ENCODE results near the gene C1orf174. TPM values are rescaled to one million over a fixed set of nuclear protein-coding genes. Genes with fewer than 3 reads are reported as not detected.
A peak's percentile ranks its signal among the peaks of the same experiment; 100 is the strongest.

C1orf174 gene
- total and polyA plus RNA-seq, 2 of the 13 experiments (the other 11 are each of a cell fraction or from before 2014, with no cell fraction given) = 21.6 to 31.4 TPM

DNA sequence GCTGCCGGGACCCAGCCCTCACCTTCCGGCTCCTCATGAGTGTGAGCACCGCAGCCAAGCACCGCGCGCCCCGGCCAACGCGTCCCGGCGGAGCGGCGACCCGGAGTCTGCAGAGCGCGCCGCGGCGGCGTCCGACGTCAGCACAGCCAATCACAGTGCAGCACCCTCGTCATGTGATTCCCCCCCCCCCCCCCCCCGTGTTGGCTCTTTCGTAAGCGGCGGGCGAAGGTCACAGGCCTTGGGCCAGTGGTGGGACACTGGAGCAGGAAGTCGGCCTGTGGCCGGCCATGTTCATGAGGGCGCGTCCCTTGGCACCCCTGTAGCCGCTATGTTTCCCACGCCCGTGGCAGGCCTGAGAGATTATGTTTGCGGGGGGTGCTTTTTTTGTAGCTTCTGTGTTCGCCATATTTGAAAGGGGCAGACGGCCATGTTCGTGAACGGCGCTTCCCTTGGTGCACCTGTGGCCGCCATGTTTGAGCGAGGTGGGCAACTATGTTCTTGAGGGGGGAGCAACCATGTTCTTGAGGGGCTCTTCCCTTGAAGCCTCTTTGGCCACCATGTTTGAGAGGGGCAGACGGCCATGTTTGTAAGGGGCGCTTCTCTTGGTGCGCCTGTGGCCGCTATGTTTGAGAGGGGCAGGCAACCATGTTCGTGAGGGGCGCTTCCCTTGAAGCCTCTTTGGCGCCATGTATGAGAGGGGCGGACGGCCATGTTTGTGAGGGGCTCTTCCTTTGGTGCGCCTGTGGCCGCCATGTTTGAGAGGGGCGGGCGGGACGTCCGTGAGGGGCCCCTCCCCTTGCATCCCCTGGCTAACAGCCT is at the start of gene C1orf174 (continued):
- TF ChIP-seq FOXP1 (IDR thresholded peaks at IDR 0.05) (no peak), FOXP1 (CRISPR knock-in tag; IDR thresholded peaks at IDR 0.05) (no peak), MED1 (CRISPR knock-in tag; IDR thresholded peaks at IDR 0.05) (peak; percentile 33; the same call in 1 of the 2 replicates), ZNF136 (CRISPR knock-in tag; IDR thresholded peaks at IDR 0.05; ENCODE audit: low read depth) (no peak), HNRNPUL1 (IDR thresholded peaks at IDR 0.05; ENCODE audit: low read depth, low read length) (no peak), ATF7-NPFF (CRISPR knock-in tag; IDR thresholded peaks at IDR 0.05; ENCODE audit: low read depth) (peak; percentile 83), ZNF160 (CRISPR knock-in tag; IDR thresholded peaks at IDR 0.05) (no peak), TAF1 (CRISPR knock-in tag; IDR thresholded peaks at IDR 0.05) (peak; percentile 81), ZNF550 (CRISPR knock-in tag; IDR thresholded peaks at IDR 0.05; ENCODE audit: borderline replicate concordance) (no peak), HOMEZ (CRISPR knock-in tag; IDR thresholded peaks at IDR 0.05; ENCODE audit: low read depth) (no peak), HNF4G (IDR thresholded peaks at IDR 0.05; ENCODE audit: borderline replicate concordance, low read depth, low read length) (peak; percentile 94), HNF4G (CRISPR knock-in tag; IDR thresholded peaks at IDR 0.05; ENCODE audit: borderline replicate concordance, low read depth) (peak; percentile 70), SUZ12 (IDR thresholded peaks at IDR 0.05; ENCODE audit: low read depth, low read length) (no peak), DBP (CRISPR knock-in tag; IDR thresholded peaks at IDR 0.05; ENCODE audit: not compliant biosample characterization) (no peak), ZNF296 (CRISPR knock-in tag; conservative IDR thresholded peaks at IDR 0.05) (0 out of 2 replicates have a peak, but pooled peaks have one; percentile 10), ZNF180 (CRISPR knock-in tag; IDR thresholded peaks at IDR 0.05; ENCODE audit: borderline replicate concordance, low read depth) (no peak), PHF20 (CRISPR knock-in tag; IDR thresholded peaks at IDR 0.05) (peak; percentile 65), TBP (CRISPR knock-in tag; IDR thresholded peaks at IDR 0.05) (no peak), ATF1 (CRISPR knock-in tag; IDR thresholded peaks at IDR 0.05) (no peak; the same call in 1 of the 2 replicates)
- TF ChIP-seq, protein P1, sequence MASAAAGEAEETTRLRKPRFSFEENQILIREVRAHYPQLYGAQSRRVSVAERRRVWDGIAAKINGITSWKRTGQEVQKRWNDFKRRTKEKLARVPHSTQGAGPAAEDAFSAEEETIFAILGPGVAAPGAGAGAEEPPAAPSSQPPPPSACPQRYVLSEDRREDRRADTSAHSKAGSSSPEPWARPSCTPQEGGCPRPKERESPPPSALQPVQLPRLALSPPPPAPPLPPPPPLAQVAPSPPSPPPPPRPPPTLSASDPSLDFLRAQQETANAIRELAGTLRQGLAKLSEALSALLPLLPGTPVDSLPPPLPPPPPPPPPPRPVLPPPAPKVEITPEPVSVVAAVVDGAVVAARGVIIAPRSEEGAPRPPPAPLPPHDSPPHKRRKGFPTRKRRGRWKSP (CRISPR knock-in tag; IDR thresholded peaks at IDR 0.05) = peak; percentile 79; the same call in 1 of the 2 replicates
- TF ChIP-seq, protein P2, sequence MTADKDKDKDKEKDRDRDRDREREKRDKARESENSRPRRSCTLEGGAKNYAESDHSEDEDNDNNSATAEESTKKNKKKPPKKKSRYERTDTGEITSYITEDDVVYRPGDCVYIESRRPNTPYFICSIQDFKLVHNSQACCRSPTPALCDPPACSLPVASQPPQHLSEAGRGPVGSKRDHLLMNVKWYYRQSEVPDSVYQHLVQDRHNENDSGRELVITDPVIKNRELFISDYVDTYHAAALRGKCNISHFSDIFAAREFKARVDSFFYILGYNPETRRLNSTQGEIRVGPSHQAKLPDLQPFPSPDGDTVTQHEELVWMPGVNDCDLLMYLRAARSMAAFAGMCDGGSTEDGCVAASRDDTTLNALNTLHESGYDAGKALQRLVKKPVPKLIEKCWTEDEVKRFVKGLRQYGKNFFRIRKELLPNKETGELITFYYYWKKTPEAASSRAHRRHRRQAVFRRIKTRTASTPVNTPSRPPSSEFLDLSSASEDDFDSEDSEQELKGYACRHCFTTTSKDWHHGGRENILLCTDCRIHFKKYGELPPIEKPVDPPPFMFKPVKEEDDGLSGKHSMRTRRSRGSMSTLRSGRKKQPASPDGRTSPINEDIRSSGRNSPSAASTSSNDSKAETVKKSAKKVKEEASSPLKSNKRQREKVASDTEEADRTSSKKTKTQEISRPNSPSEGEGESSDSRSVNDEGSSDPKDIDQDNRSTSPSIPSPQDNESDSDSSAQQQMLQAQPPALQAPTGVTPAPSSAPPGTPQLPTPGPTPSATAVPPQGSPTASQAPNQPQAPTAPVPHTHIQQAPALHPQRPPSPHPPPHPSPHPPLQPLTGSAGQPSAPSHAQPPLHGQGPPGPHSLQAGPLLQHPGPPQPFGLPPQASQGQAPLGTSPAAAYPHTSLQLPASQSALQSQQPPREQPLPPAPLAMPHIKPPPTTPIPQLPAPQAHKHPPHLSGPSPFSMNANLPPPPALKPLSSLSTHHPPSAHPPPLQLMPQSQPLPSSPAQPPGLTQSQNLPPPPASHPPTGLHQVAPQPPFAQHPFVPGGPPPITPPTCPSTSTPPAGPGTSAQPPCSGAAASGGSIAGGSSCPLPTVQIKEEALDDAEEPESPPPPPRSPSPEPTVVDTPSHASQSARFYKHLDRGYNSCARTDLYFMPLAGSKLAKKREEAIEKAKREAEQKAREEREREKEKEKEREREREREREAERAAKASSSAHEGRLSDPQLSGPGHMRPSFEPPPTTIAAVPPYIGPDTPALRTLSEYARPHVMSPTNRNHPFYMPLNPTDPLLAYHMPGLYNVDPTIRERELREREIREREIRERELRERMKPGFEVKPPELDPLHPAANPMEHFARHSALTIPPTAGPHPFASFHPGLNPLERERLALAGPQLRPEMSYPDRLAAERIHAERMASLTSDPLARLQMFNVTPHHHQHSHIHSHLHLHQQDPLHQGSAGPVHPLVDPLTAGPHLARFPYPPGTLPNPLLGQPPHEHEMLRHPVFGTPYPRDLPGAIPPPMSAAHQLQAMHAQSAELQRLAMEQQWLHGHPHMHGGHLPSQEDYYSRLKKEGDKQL (CRISPR knock-in tag; IDR thresholded peaks at IDR 0.05; ENCODE audit: low read depth) = no peak
